ENCODE measurements around the gene CD300E. TPM values are rescaled to one million over a fixed set of nuclear protein-coding genes. Genes with fewer than 3 reads are reported as not detected.
"Not testable (repeated sequence)": the region's sequence is repeated elsewhere in the genome, so short reads cannot be mapped to it uniquely, and the experiment has no call there.

CD300E gene
- total RNA-seq, 1 experiment from 2014 or later: not detected

GRCh38 chr17:74641958-74642298 is 18.4 kb upstream of the CD300E start:
- no peak for DNase-seq

GRCh38 chr17:74641224-74641957 is 17.9 kb upstream of the CD300E start:
- Histone ChIP-seq H3K27me3 (ENCODE audit: low read length) (no peaks in the 10 kb centered on the region), H3K4me1 (ENCODE audit: low read length) (peaks cover 10% of the 10 kb centered on the region), H3K27ac (ENCODE audit: low read length) (no peak overlapping the region), H3K9me2 (replicated peaks; ENCODE audit: insufficient read depth, low read length) (no peaks in the 10 kb centered on the region), H3K9ac (ENCODE audit: low read length) (no peak overlapping the region), H4K20me1 (ENCODE audit: insufficient read depth, low read depth, low read length) (no peaks in the 10 kb centered on the region), H2AFZ (ENCODE audit: low read length) (no peak overlapping the region), H3K9me3 (ENCODE audit: low read length) (no peaks in the 10 kb centered on the region), H3K4me3 (ENCODE audit: low read length) (no peak overlapping the region), H3K36me3 (ENCODE audit: insufficient read depth, low read length) (no peaks in the 10 kb centered on the region), H3K4me2 (ENCODE audit: low read depth, low read length, poor library complexity, severe bottlenecking) (no peak overlapping the region), H3K79me2 (ENCODE audit: low read length) (no peaks in the 10 kb centered on the region)
- no peak for DNase-seq

More at GRCh38 chr17:74641958-74642298, 18.4 kb upstream of the CD300E start:
- Histone ChIP-seq H3K79me2 (ENCODE audit: low read length) (no peaks in the 10 kb centered on the region), H3K36me3 (ENCODE audit: insufficient read depth, low read length) (no peaks in the 10 kb centered on the region), H3K27me3 (ENCODE audit: low read length) (no peaks in the 10 kb centered on the region), H3K9me2 (replicated peaks; ENCODE audit: insufficient read depth, low read length) (no peaks in the 10 kb centered on the region), H3K4me2 (ENCODE audit: low read depth, low read length, poor library complexity, severe bottlenecking) (no peak overlapping the region), H3K9ac (ENCODE audit: low read length) (no peak overlapping the region), H4K20me1 (ENCODE audit: insufficient read depth, low read depth, low read length) (no peaks in the 10 kb centered on the region), H3K4me1 (ENCODE audit: low read length) (peaks cover 10% of the 10 kb centered on the region), H3K27ac (ENCODE audit: low read length) (no peak overlapping the region), H3K4me3 (ENCODE audit: low read length) (no peak overlapping the region), H3K9me3 (ENCODE audit: low read length) (no peaks in the 10 kb centered on the region), H2AFZ (ENCODE audit: low read length) (no peak overlapping the region)

- no peak overlapping the region for H3K27ac ChIP-seq (ENCODE audit: low read length)
- peak; percentile 43 for DNase-seq
- no peaks in the 10 kb centered on the region for H3K9me2 ChIP-seq (replicated peaks; ENCODE audit: insufficient read depth, low read length)
- H3K27me3 ChIP-seq (ENCODE audit: low read length): no peaks in the 10 kb centered on the region
- H3K4me1 ChIP-seq (ENCODE audit: low read length): peaks cover 10% of the 10 kb centered on the region
- H3K9me3 ChIP-seq (ENCODE audit: low read length): no peaks in the 10 kb centered on the region
- H2AFZ ChIP-seq (ENCODE audit: low read length): no peak overlapping the region
- no peaks in the 10 kb centered on the region for H4K20me1 ChIP-seq (ENCODE audit: insufficient read depth, low read depth, low read length)
- no peak overlapping the region for H3K4me3 ChIP-seq (ENCODE audit: low read length)
- H3K4me2 ChIP-seq (ENCODE audit: low read depth, low read length, poor library complexity, severe bottlenecking): no peak overlapping the region
- H3K36me3 ChIP-seq (ENCODE audit: insufficient read depth, low read length): no peaks in the 10 kb centered on the region
- no peaks in the 10 kb centered on the region for H3K79me2 ChIP-seq (ENCODE audit: low read length)
- no peak overlapping the region for H3K9ac ChIP-seq (ENCODE audit: low read length)
These were observed 16.2 kb upstream of the CD300E start for GRCh38 chr17:74639704-74640151.

GRCh38 chr17:74637926-74638325 is 14.4 kb upstream of the CD300E start:
- no peak for DNase-seq
- peaks cover 10% of the 10 kb centered on the region for H3K4me1 ChIP-seq (ENCODE audit: low read length)
- H2AFZ ChIP-seq (ENCODE audit: low read length): no peak overlapping the region
- no peaks in the 10 kb centered on the region for H4K20me1 ChIP-seq (ENCODE audit: insufficient read depth, low read depth, low read length)
- no peaks in the 10 kb centered on the region for H3K9me3 ChIP-seq (ENCODE audit: low read length)
- no peak overlapping the region for H3K4me3 ChIP-seq (ENCODE audit: low read length)
- no peak overlapping the region for H3K27ac ChIP-seq (ENCODE audit: low read length)
- H3K27me3 ChIP-seq (ENCODE audit: low read length): no peaks in the 10 kb centered on the region
- H3K4me2 ChIP-seq (ENCODE audit: low read depth, low read length, poor library complexity, severe bottlenecking): no peak overlapping the region
- no peaks in the 10 kb centered on the region for H3K9me2 ChIP-seq (replicated peaks; ENCODE audit: insufficient read depth, low read length)
- H3K9ac ChIP-seq (ENCODE audit: low read length): no peak overlapping the region
- no peaks in the 10 kb centered on the region for H3K36me3 ChIP-seq (ENCODE audit: insufficient read depth, low read length)
- H3K79me2 ChIP-seq (ENCODE audit: low read length): no peaks in the 10 kb centered on the region

- H4K20me1 ChIP-seq (ENCODE audit: insufficient read depth, low read depth, low read length): no peaks in the 10 kb centered on the region
- no peaks in the 10 kb centered on the region for H3K9me3 ChIP-seq (ENCODE audit: low read length)
- peaks cover 10% of the 10 kb centered on the region for H3K4me1 ChIP-seq (ENCODE audit: low read length)
These were observed 13.7 kb upstream of the CD300E start for GRCh38 chr17:74637265-74637664.

GRCh38 chr17:74636541-74637085 is 13.1 kb upstream of the CD300E start:
- not testable (repeated sequence) for H4K20me1 ChIP-seq (ENCODE audit: insufficient read depth, low read depth, low read length); H3K4me2 ChIP-seq (ENCODE audit: low read depth, low read length, poor library complexity, severe bottlenecking); H3K9me2 ChIP-seq (replicated peaks; ENCODE audit: insufficient read depth, low read length); H3K27ac ChIP-seq (ENCODE audit: low read length); H2AFZ ChIP-seq (ENCODE audit: low read length); H3K9ac ChIP-seq (ENCODE audit: low read length); H3K9me3 ChIP-seq (ENCODE audit: low read length); H3K36me3 ChIP-seq (ENCODE audit: insufficient read depth, low read length); DNase-seq; H3K27me3 ChIP-seq (ENCODE audit: low read length); H3K4me3 ChIP-seq (ENCODE audit: low read length); H3K79me2 ChIP-seq (ENCODE audit: low read length)
- peaks cover 14% of the 10 kb centered on the region for H3K4me1 ChIP-seq (ENCODE audit: low read length)

More at GRCh38 chr17:74637265-74637664, 13.7 kb upstream of the CD300E start:
- Histone ChIP-seq H2AFZ (ENCODE audit: low read length) (no peak overlapping the region), H3K79me2 (ENCODE audit: low read length) (no peaks in the 10 kb centered on the region), H3K27ac (ENCODE audit: low read length) (no peak overlapping the region), H3K27me3 (ENCODE audit: low read length) (no peaks in the 10 kb centered on the region), H3K9ac (ENCODE audit: low read length) (no peak overlapping the region), H3K4me3 (ENCODE audit: low read length) (no peak overlapping the region), H3K36me3 (ENCODE audit: insufficient read depth, low read length) (no peaks in the 10 kb centered on the region), H3K4me2 (ENCODE audit: low read depth, low read length, poor library complexity, severe bottlenecking) (no peak overlapping the region), H3K9me2 (replicated peaks; ENCODE audit: insufficient read depth, low read length) (no peaks in the 10 kb centered on the region)
- DNase-seq: no peak

- no peaks in the 10 kb centered on the region for H3K9me3 ChIP-seq (ENCODE audit: low read length)
- H4K20me1 ChIP-seq (ENCODE audit: insufficient read depth, low read depth, low read length): no peaks in the 10 kb centered on the region
- no peaks in the 10 kb centered on the region for H3K36me3 ChIP-seq (ENCODE audit: insufficient read depth, low read length)
- H3K4me3 ChIP-seq (ENCODE audit: low read length): no peak overlapping the region
- no peak overlapping the region for H3K27ac ChIP-seq (ENCODE audit: low read length)
- no peak overlapping the region for H2AFZ ChIP-seq (ENCODE audit: low read length)
- no peak overlapping the region for H3K4me2 ChIP-seq (ENCODE audit: low read depth, low read length, poor library complexity, severe bottlenecking)
- no peaks in the 10 kb centered on the region for H3K27me3 ChIP-seq (ENCODE audit: low read length)
- peaks cover 15% of the 10 kb centered on the region for H3K4me1 ChIP-seq (ENCODE audit: low read length)
- no peak overlapping the region for H3K9ac ChIP-seq (ENCODE audit: low read length)
- DNase-seq: no peak
- H3K79me2 ChIP-seq (ENCODE audit: low read length): no peaks in the 10 kb centered on the region
- no peaks in the 10 kb centered on the region for H3K9me2 ChIP-seq (replicated peaks; ENCODE audit: insufficient read depth, low read length)
These were observed 11.9 kb upstream of the CD300E start for GRCh38 chr17:74635418-74635817.

GRCh38 chr17:74633326-74633725 is 9.8 kb upstream of the CD300E start:
- Histone ChIP-seq H3K9me2 (replicated peaks; ENCODE audit: insufficient read depth, low read length) (no peaks in the 10 kb centered on the region), H3K27me3 (ENCODE audit: low read length) (no peaks in the 10 kb centered on the region), H3K4me3 (ENCODE audit: low read length) (no peak overlapping the region), H3K9ac (ENCODE audit: low read length) (no peak overlapping the region), H3K36me3 (ENCODE audit: insufficient read depth, low read length) (no peaks in the 10 kb centered on the region), H3K4me2 (ENCODE audit: low read depth, low read length, poor library complexity, severe bottlenecking) (no peak overlapping the region), H3K4me1 (ENCODE audit: low read length) (peaks cover 5% of the 10 kb centered on the region), H3K9me3 (ENCODE audit: low read length) (no peaks in the 10 kb centered on the region), H4K20me1 (ENCODE audit: insufficient read depth, low read depth, low read length) (no peaks in the 10 kb centered on the region), H3K27ac (ENCODE audit: low read length) (no peak overlapping the region), H2AFZ (ENCODE audit: low read length) (no peak overlapping the region), H3K79me2 (ENCODE audit: low read length) (no peaks in the 10 kb centered on the region)
- DNase-seq: no peak
